HuH-7.5 (cell line): ENCODE results near the gene DENND1A.
"Not testable (repeated sequence)": the region's sequence is repeated elsewhere in the genome, so short reads cannot be mapped to it uniquely, and the experiment has no call there.

Experiments used
- DNase-seq: peaks from one replicate; pipeline ENCODE4 v3.0.0; 2011; ENCODE audit warnings: low spot score

The DENND1A gene

DNA sequence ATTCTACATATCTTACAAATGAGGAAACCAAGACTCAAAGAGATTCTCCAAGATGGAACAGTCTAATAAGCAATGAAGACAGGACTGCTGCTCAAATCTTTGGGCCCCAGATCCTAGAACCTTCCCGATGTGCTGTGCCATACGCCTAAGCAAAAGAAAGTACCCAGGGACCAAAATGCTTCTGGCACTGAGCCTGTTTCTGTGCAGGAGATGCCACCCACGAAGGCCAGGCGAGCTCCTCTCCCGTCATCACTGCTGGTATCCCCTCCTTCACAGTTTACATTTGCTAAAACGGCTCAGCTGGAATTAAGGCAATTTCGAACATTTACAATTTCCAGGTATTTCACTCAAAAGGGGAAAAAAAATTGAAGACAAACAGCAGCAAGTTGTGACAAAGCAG lies 277.5 kb downstream of the DENND1A start:
- no peak for DNase-seq

DNA sequence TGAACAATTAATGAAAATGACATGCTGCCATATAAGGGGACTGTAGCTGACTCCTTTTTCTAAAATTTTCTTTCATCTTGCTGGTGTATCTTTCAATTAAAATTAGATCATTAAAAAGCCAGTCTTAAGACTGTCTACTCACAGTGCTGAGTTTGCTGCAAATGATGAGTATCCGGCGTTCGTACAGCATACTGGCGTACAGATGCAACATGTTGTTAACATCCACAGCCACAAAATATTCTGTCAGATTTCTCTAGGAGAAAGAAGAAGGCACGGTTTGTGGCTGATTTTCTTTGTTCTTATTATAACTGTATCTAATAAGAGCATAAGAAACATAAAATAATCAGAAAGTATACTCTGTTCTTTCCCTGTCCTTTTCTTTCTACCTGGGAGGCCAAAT lies 278.1 kb downstream of the DENND1A start:
- DNase-seq: no peak

DNA sequence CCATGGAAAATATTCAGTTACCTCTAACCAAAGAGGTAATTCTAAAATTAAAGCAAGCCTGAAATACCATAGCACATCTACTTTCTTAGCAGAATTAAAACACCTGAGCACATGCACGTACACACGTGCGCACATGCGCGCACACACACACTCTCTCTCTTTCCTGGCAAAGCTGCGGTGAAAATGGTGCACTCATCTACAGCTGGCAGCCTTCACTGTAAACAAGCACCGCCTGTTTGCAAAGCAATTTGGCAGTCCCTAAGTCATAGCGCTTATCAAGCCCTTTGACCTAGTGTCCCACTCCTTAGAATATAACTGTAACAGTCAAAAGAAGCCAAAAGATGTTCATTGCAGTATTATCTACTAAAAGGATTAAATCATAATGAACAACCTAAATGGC lies 278.7 kb downstream of the DENND1A start:
- no peak for DNase-seq

DNA sequence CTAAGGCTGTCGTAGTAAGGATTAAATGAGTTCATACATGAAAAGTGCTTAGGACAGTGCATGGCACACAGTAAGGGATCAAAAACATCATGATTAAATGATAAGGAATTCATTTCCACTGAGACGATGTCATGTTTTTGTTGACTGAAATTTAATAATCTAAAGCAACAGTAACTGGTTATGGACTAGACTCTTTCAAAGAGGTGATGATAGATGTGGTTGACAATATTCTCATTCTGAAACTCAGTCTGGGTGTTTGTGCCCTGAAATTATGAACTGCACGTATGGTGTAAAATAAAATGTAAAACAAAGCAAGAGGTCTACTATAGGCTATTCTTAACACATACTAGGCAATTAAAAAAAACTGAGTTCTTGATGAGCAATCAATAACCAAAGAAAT lies 280.0 kb downstream of the DENND1A start:
- no peak for DNase-seq

DNA sequence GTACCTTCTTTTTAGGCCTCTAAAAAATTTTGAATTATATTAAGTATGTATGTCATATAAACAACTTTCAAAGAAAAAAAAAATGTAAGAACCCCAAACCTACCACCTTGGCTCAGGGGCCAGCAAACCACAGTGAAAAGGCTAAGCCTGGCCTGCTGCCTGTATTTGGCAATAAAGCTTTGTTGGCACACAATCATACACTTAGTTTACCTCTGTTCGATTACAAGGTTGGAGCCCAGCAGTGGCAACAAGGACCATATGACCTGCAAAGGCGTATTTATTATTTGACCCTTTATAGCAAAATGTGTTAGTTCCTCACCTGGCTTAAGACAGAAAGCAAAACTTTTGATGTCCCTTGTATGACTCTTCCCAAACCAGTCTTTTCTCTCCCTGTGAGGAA lies 282.8 kb downstream of the DENND1A start:
- DNase-seq: no peak

DNA sequence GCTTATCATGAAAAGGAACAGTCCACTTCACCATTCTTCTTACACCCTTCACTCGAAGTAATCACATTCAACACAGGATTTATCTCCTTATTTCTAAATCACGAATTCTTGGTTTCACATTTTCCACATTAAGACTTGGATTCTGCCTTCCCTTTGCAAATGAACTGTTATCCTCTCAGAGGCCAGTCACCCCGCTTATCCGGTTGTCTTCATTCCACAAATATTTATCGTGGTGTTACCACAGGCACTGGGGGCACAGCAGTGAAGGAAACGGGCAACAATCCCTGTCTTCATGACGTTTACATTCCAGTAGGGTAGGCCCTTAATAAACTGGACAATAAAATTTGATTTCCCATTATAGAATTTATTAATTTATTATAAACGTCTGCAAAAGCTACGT lies 284.2 kb downstream of the DENND1A start:
- no peak for DNase-seq

DNA sequence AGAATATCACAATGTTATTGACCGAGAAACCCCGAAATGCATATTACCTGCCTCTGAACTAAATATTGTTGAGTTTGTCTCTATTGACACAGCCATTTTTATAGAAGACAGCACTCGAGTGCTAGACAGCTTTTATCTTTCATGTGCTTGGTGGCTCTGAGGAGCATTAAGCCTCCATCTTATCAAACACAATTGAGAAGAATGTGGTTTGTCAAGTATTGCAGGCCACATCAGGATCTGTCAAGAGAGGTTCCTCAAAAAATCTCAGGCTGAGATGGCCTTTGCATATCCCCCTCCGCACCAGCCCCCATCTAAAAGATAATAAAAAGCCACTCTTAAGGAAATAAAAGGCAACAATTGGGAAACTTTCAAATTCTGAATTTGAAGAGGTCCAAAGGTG lies 284.8 kb downstream of the DENND1A start:
- no peak for DNase-seq

DNA sequence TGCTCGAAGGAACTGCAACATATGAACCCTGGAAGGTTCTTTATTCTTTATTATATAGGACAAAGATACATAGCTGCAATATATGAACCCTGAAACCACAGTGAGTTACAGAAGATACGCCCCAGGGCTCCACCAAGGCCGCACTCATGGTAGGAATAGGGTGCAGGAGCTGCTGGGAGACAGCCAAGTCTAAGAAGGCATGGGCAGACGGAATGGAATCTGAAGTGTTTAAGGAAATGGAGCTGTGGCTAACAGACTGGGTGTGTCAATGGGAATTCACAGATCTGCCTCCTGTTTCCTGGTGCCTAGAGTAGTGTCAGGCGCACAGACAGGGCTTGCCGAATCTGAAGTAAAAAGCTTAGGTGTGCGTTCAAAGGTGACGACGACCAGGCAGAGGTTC lies 286.4 kb downstream of the DENND1A start:
- no peak for DNase-seq

DNA sequence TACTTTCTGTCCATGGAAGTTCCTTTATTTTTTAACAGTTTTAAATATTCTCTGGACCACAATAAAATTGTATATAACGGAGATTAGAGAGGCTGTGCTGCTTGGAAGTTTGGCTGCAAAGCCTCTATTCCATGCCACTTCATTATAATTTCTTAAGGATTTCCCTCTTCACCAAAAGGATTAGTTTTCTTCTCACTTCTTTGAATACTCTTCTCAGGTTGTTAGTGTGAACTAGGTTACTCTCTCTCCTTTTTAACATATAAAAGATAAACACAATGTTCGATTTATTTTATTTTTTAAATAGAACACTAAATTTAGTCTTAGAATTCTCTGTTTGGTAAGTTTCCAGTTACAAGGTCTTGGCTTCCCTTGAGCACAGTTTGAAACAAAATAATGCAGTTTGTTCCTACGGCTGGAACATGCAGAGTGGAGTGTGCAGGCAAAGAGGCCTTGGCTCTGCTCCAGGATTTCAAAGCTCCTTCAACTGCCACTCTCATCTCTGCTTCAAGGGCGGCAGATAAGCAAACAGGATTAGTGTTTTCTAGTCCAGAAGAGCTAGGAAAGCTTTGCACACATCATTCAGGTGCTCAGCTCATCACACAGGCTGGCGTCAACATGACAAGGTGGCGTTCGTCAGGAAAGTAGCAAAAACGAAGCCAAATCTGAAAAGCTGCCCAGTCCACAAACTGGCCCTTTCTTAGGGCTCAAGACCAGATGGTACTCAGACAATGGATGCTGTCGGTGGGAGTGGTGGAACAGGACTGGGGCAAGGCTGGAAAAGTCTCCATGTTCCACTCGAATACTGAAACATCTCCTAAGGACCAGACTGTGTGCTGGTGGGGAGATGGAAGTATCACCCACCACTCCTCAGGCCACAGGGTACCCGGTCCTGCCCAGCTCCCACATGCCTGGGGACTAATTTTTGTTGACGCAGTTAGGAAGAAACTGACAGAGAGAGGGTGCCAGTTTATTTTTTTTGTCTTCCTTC lies 287.3 kb downstream of the DENND1A start:
- no peak for DNase-seq

DNA sequence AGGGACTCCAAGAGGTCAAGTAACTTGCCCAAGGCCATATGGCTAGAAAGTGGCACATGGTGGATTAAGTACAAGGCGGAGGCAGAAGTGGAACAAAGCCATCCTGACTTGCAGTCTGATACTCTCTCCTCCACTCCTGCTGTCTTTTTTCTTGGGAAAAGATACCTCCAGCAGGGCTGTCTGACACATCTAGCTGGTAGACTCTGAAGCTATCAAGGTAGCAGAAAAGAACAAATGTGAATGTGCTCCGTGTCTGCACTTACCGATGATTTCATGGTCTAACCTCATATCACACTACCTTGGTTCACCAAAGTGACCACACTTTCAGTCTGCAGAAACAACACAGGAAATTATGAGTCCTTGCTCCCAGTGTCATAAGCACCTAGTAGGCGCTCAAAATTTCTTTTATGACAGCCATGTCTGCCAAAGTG lies 289.1 kb downstream of the DENND1A start:
- DNase-seq: no peak

DNA sequence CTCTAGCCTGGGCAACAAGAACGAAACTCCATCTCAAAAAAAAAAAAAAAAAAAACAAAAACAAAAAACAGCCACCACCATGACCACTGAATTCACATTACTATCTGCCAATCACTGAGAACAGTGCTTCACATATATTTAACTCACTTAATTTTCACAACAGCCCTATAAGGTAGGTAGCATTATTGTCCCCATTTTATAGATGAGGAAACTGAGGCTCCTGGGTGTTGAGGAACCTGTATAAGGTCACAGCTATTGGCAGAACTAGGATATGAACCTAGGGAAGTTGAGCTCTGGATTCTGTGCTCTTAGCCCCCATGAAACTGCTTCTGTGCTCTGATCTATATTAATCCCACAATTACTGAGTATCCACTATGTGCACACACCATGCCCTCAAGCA lies 290.2 kb downstream of the DENND1A start:
- DNase-seq: no peak

DNA sequence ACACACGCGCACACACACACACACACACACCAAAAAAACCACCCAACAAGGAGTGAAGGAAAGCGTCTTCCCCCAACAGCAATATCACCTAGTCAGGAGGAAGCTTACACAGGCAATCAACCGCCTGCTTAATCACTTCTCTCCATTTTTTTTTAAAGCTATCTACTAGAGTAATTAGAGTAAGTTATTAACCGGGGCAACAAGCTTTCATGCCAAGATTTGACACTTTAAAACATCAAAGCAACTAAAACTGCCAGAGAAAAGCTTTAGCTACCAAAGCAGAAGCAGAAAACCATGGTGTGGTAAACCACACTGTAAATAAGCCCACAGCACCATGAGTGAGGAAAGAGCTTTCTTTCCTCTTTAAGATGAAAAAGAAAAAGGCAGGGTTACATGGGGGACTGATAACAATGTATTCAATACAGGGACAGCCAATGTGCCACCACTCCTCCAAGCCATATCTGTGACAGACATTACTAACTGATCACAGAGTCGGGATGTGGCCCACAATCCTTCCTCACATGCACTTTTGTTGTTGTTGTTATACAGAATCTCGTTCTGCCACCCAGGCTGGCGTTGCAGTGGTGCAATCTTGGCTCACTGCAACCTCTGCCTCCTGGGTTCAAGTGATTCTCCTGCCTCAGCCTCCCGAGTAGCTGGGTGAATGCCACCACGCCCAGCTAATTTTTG lies 291.8 kb downstream of the DENND1A start:
- no peak for DNase-seq

DNA sequence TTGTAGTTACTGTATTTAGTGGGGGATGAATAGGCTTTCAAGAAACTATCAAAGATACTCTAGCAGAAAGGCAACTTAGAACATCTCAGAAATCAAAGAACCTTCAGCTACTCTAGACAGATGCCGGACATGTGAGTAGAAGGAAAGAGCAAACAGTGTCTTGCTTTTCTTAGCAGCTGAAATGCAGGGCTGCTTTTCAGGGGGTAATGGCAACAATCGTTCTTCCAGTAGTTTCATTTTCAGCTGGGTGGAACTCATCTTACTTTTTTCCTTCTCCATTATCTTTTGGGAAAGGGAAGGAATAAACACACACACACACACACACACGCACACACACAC lies 292.4 kb downstream of the DENND1A start:
- DNase-seq: no peak

DNA sequence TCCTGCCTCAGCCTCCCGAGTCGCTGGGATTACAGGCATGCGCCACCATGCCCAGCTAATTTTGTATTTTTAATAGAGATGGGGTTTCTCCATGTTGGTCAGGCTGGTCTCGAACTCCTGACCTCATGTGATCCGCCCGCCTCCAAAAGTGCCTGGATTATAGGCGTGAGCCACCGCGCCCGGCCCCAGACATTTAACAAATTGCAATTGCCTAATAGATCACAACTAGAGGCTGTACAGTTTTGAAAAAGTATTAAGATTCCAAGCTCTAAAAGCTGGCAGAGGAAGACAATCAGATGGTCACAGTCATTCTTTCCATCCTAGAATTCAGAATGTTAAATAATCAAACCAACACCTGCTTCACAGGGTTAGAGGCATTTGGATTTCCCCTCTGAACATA lies 293.1 kb downstream of the DENND1A start:
- not testable (repeated sequence) for DNase-seq

DNA sequence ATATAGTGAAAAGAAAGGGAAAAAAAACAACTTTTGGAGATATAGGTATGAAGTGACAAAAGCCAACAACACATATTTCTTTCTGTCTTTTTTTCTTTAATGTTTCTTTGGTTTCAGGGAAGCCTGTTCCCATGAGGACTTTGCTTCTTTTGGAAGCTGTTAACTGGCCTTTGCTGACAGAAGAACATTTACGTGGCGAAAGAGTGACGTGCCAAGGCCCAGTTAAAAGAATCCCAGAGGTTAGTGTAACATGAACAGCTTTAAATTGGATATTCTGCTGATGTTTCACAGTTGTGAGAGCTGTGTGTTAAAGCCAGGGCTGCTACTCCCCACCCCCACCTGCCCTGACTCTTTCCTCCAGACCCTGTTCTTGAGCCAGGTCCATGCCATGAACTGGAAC lies 298.1 kb downstream of the DENND1A start:
- no peak for DNase-seq

DNA sequence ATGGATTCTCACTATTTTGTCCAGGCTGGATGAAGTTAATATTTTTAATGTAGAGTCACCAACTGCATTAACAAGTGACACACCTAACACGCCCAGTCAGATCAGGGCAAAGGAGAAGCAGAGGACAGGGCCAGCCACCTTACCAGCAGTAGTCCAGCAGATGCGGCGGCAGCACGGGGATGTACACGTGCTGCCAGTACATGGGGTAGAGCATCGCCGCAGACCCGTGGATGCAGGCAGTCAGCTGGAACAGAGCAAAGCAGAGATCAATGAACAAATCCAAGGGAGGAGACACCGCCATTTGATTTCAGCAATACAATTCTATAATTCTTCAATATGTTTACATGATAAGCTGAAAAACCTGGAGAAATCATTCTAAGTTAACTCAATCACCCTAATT lies 299.7 kb downstream of the DENND1A start:
- no peak for DNase-seq

DNA sequence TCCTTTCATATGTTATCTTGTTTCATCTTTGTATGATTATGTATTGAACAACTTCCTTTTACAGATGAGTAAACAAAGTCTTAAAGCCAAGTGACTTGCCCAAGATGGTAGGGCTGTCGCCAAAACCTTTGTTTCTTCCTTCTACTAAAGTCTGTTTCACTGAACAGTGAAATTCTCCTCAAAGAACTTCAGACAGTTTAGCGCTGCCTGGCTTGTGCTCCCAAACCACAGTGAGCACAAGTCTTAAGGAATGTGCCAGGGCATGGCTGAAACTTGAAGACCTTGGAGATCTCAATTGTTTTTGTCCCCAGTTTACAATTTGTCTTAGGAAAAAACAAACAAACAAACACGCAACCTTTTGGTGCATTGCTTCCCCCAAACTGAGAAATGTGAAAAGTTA lies 300.4 kb downstream of the DENND1A start:
- no peak for DNase-seq

DNA sequence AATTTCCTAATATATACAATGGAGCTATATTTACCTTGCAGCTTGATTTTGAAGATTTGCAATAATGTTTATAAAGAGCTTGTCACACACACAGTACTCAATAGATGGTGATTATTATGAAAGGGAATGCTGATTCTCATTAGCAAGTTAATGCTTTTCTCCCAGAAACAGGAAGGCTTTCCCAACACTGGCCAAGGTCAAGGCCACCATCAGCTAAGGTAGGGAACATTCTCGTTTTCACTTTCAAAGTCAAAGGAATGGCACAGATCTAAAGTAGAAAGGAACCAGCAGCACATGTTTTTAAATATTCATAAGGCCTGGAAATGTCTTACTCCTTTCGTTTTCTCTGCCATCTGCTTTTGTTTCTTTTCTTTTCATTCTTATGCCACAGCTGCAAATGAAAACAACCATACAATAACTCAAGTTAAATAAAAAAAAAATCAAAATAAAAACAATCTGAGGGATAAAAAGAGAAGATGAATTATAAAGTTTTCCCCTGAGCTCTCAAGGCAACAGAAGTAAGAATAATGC lies 307.1 kb downstream of the DENND1A start:
- DNase-seq: no peak

DNA sequence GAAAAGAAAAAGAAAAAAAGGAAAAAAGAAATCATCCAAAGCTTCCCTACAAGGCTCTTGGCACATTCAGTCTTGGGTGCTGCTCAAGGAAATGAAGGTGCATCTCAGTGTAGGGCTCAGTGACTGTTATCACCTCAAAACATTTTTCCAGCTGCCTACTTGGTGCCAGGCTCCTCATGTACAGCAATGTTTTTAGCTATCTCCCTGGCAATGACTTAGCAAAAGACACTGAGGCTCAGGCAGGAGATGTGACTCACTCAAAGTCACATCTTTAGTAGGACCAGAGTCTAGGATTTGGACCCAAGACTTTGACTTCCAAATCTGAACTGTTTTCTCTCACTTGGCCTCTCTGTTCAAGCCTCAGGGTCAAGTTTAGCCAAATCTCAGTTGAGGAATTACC lies 309.7 kb downstream of the DENND1A start:
- no peak for DNase-seq

DNA sequence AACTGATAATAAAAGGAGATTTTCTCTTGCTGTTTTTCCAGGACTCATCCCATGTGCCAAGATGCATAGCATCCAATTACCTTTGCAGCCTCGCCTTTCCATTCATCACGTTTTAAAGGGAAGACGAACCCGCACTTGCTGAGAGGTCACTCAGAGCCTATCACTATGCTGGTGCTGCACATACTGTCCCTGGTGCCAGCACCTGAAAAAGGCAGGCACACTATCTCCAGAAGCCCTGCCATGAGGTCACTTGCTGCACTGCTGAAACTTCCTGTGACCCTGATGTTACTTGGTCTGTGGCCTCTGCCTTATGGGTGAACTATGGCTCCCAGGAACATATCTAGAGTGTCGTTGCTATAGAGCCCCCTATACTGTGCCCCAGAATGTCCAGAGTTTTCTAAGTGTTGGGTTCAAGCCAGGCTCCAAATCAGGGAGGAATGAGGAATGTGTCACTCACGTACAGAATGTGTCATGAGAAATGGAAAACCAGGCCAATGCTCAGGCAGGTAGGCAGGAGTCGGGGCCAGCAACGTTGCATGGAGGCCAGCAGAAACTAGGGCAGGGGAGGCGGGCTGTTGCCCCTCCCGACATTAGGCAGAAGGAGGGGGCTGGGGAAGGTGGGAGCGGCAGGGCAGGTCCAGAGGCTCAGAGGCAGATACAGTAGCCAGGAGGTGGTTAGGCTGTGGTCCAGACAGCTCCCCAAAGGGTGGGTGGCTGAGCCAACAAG lies 311.8 kb downstream of the DENND1A start:
- DNase-seq: no peak

DNA sequence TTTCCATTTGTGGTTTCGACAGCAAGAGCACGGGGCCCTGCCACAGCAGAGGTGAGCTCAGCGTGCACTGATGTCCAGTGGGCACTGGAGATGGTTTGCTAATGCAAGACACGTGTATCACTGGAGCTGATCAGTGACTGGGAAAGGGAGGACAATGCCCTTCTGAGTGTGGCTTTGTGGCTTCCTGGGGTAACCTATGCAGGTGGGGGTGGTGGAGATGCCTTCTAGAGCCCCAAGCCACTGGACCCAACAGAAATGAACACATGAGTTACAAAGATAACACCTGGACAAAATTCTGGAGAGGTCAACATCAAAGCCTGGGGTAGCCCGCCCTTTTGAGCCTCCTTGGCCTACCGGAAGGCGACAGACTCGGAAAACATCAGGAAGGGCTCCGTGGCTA lies 312.6 kb downstream of the DENND1A start:
- DNase-seq: no peak

DNA sequence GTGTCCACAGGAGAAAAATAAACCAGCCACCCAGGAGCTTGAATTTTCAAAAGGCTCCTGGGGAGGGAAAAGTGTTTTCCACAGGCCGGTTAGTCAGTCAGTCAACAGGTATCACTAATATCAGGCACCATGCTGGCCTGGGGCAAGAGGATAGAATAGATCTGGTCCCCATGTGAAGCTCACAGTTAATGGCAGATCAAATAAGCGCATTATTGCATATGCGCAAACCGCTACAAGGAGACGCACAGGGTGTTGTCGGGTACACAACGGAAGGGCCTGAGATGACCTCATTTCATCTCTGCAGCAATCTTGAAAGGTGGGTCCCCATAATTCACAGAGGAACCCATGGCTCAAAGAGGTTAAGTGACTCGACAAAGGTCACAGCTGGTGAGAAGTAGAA lies 313.2 kb downstream of the DENND1A start:
- no peak for DNase-seq

DNA sequence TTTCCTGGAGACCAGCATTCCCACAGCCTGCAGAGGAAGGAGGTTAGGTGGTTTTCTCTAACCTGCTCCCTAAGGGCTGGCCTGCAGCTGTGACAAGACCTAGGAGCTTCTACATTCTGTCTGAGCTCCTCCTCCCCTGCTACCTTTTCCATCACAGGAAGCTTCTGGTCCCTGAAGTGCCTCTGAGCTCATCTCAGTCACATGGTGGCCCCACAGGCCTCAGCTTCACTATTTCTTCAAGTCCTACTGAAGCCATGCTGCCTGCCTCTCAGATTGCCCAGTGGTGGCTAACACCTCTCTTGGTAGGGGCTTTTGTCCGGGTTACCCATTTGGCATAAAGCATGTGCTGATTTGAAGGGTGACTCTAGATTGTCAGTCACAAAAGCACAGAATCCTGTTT lies 314.5 kb downstream of the DENND1A start:
- DNase-seq: no peak
